ENCODE measurements around the gene OR2V2. TPM values are rescaled to one million over a fixed set of nuclear protein-coding genes. Genes with fewer than 3 reads are reported as not detected.

Gene OR2V2
- total RNA-seq, 4 donors from 2014 or later = not detected

DNA sequence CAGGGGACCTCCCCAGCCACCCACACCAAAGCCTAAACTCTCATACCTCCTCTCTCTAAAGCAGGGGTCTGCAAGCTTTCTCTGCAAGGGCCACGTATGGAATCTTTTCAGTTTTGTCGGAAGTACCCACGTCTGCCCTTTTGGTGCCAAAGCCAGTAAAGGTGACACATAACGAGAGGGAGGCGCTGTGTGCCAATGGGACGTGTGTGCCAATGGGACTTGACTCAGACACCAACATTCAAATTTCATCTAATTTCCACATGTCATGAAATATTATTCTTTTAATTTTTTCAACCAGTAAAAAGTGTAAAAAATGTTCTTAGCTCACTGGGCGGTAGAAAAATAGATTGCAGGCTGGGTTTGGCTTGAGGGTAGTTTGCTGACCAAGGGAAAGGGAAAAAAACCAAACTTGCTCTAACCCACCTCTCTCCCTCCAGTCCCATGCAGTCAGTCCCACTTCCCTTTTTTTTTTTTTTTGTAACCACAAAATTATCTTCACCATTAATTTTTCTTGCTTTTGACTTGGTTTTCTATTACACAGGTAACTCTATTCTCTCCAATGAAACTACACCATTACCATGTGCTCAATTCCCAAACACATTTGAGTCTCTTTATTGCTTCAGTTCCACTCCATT lies 41.9 kb upstream of the OR2V2 start:
- DNase-seq = peak in 1 of 3 donors; percentile 43
- Histone ChIP-seq H3K4me1 (no peaks in the 10 kb centered on the region), H3K4me3 (no peak overlapping the region), H3K36me3 (no peaks in the 10 kb centered on the region), H3K27ac (no peak overlapping the region), H3K9me3 (no peaks in the 10 kb centered on the region), H3K27me3 (no peaks in the 10 kb centered on the region)
- no peak for TF ChIP-seq POLR2A (IDR thresholded peaks at IDR 0.05)
- TF ChIP-seq, protein P1, sequence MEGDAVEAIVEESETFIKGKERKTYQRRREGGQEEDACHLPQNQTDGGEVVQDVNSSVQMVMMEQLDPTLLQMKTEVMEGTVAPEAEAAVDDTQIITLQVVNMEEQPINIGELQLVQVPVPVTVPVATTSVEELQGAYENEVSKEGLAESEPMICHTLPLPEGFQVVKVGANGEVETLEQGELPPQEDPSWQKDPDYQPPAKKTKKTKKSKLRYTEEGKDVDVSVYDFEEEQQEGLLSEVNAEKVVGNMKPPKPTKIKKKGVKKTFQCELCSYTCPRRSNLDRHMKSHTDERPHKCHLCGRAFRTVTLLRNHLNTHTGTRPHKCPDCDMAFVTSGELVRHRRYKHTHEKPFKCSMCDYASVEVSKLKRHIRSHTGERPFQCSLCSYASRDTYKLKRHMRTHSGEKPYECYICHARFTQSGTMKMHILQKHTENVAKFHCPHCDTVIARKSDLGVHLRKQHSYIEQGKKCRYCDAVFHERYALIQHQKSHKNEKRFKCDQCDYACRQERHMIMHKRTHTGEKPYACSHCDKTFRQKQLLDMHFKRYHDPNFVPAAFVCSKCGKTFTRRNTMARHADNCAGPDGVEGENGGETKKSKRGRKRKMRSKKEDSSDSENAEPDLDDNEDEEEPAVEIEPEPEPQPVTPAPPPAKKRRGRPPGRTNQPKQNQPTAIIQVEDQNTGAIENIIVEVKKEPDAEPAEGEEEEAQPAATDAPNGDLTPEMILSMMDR (IDR thresholded peaks at IDR 0.05) = no peak

DNA sequence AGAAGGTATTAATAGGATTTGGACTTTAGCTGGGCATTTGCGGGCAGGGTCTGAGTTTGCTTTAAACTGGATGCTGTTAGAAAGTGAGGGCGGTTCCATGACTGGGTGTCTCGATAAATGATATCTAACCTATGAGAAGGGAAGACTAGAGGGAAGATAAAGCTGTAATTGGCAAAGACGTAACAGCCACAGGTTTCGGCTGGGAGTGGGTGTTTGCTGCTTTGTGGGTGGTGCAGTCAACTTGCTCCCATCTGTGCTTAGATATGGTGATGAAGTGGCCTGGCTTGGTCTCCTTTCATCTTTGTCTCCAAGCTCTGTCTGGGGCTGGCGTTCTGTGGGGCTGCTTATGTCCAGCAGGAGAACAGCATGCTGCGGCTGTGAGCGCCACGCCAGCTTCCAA lies 39.7 kb upstream of the OR2V2 start:
- Histone ChIP-seq H3K4me3 (no peak overlapping the region), H3K9me3 (no peaks in the 10 kb centered on the region), H3K4me1 (no peaks in the 10 kb centered on the region), H3K36me3 (no peaks in the 10 kb centered on the region), H3K27me3 (no peaks in the 10 kb centered on the region), H3K27ac (no peak overlapping the region)
- peak in 1 of 3 donors; percentile 17 for DNase-seq
- TF ChIP-seq, protein P1 (IDR thresholded peaks at IDR 0.05) = no peak
- no peak for TF ChIP-seq POLR2A (IDR thresholded peaks at IDR 0.05)

DNA sequence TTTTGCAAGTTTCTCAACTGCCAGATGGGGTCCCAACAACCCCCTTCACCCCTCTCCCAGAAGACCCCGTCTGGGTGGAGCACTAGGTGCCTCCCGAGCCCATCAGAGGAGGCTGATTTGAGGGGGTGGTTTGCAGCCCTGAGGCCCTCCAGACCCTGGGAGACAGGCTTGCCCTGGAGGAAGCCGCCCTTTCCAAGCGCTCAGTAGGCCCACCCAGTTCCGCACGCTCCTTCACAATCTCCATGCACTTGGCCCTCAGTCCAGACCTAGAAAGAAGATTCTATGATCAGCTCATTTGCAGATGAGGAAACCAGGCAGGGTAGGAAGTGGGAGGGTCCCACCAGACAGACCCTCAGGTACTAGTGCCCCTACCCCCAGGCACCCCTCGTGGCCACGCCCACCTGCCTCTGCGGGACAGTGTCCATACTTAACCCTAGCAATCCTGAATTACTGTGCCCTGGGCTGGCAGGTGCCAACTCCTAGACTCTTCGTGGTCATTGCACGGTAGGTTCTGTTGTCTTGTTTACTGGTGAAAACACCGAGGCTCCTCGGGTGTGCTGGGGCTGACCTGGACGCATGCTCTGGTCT lies 38.7 kb upstream of the OR2V2 start:
- no peaks in the 10 kb centered on the region for H3K4me1 ChIP-seq
- H3K27ac ChIP-seq = no peak overlapping the region
- H3K9me3 ChIP-seq = no peaks in the 10 kb centered on the region
- DNase-seq = peak in 1 of 3 donors; percentile 44
- no peaks in the 10 kb centered on the region for H3K27me3 ChIP-seq
- no peaks in the 10 kb centered on the region for H3K36me3 ChIP-seq
- no peak for TF ChIP-seq POLR2A (IDR thresholded peaks at IDR 0.05)
- TF ChIP-seq, protein P1 (IDR thresholded peaks at IDR 0.05) = no peak
- no peak overlapping the region for H3K4me3 ChIP-seq

DNA sequence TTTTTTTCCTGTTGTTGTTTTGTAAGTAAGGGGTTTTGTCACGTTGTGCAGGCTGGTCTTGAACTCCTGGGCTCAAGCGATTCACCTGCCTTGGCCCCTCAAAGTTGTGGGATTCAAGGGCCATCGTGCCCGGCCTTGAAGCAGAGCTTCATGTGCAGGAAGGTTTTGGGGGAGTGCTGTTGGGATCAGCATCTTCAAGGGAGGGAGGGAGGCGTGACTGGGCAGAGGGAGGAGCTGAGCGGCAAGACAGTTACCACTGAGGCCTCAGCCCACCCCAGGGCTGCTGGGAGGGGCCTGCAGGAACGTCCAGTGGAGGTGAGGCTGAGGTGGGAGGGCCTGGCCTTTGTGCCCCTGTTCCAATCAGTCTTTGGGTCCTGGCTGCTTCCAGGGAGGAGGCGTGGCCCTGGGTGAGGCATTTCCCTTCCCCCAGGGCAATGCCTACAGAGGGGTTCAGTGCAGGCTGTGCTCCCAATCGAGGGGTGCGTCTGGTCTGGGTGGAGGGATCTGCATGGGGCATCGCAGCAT lies 37.8 kb upstream of the OR2V2 start:
- Histone ChIP-seq H3K36me3 (no peaks in the 10 kb centered on the region), H3K4me1 (no peaks in the 10 kb centered on the region), H3K27me3 (peaks cover 0 to 2% of the 10 kb centered on the region in 2 donors), H3K9me3 (peaks cover 0 to 3% (median 0%) of the 10 kb centered on the region in 4 donors), H3K4me3 (no peak overlapping the region), H3K27ac (no peak overlapping the region)
- TF ChIP-seq, protein P1 (IDR thresholded peaks at IDR 0.05) = no peak
- TF ChIP-seq POLR2A (IDR thresholded peaks at IDR 0.05) = no peak
- peak in 1 of 3 donors; percentile 41 for DNase-seq

DNA sequence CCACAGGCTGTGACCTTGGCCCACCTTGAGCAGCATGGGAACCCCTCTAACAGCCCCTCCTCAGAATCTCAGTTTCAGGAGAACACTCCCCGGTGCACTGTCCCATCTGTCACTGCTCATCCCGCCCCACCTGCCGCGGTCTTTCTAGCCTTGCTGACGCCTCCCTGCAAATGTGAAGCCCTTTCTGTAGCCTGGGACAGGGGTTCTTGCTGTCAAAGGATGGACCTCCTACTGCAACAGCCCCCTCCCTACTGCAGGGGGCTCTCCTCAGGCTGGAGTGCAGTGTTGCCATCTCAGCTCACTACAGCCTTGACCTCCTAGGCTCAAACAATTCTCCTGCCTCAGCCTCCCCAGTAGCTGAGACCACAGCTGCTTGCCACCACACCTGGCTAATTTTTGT lies 36.4 kb upstream of the OR2V2 start:
- H3K4me1 ChIP-seq = no peaks in the 10 kb centered on the region

More for the DNA sequence above, 36.4 kb upstream of the OR2V2 start:
- Histone ChIP-seq H3K9me3 (peaks cover 0 to 8% (median 0%) of the 10 kb centered on the region in 4 donors), H3K27me3 (peaks cover 0 to 16% of the 10 kb centered on the region in 2 donors), H3K27ac (no peak overlapping the region), H3K4me3 (no peak overlapping the region), H3K36me3 (no peaks in the 10 kb centered on the region)
- TF ChIP-seq, protein P1 (IDR thresholded peaks at IDR 0.05) = no peak
- TF ChIP-seq POLR2A (IDR thresholded peaks at IDR 0.05) = no peak
- DNase-seq = no peak
